Upper lobe of left lung (tissue), 6 donors: Measurements from ENCODE around the gene IL17RB. TPM values are rescaled to one million over a fixed set of nuclear protein-coding genes. Genes with fewer than 3 reads are reported as not detected.

Experiments used
- ATAC-seq, 2 donors: fragments of 200-7000 bp; cut with Tn5 transposase; one replicate each; pipeline ENCODE4 v1.9.1; 2022; ENCODE audit warnings: mild to moderate bottlenecking in 2 of 2, moderate library complexity in 2 of 2; ENCODE audit not compliant: low FRiP score in 2 of 2
- DNase-seq, 2 donors: peaks; one replicate each; pipeline ENCODE4 v3.0.0-alpha.2; 2019 to 2020
- H3K27ac ChIP-seq, 4 donors: fragments of 200-600 bp; sonication (generic); one replicate each; pipeline ENCODE4 v1.5.1; 2016 to 2019
- H3K27me3 ChIP-seq, 4 donors: fragments of 200-600 bp; sonication (generic); one replicate each; pipeline ENCODE4 v1.5.1; 2017 to 2019
- H3K36me3 ChIP-seq, 4 donors: fragments of 200-600 bp; sonication (generic); one replicate each; pipeline ENCODE4 v1.5.1; 2016 to 2019
- H3K4me1 ChIP-seq, 4 donors: fragments of 200-600 bp; sonication (generic); one replicate each; pipeline ENCODE4 v1.5.1; 2018 to 2019
- H3K4me3 ChIP-seq, 4 donors: fragments of 200-600 bp; sonication (generic); one replicate each; pipeline ENCODE4 v1.5.1; 2017 to 2019; ENCODE audit warnings: mild to moderate bottlenecking in 2 of 4, moderate library complexity in 1 of 4
- H3K9me3 ChIP-seq, 4 donors: fragments of 200-600 bp; sonication (generic); one replicate each; pipeline ENCODE4 v1.5.1; 2018 to 2019
- EP300 ChIP-seq, 4 donors: sonication (generic); formaldehyde crosslinking; IDR thresholded peaks; one replicate each; pipeline ENCODE4 v1.5.1; 2017; ENCODE audit warnings: antibody characterized with exemption in 4 of 4, control low read depth in 2 of 4
- POLR2A ChIP-seq, 4 donors: fragments of 450-650 bp; IDR thresholded peaks; one replicate each; pipeline ENCODE4 v1.5.1; 2016 to 2017; ENCODE audit warnings: antibody characterized with exemption in 4 of 4, mild to moderate bottlenecking in 2 of 4
- POLR2AphosphoS5 ChIP-seq, 2 donors: sonication (generic); formaldehyde crosslinking; IDR thresholded peaks; one replicate each; pipeline ENCODE4 v1.5.1; 2017; ENCODE audit warnings: antibody characterized with exemption in 2 of 2
- WGBS, 2 donors: methylation state at CpG; one replicate each; pipeline ENCODE4 v1.1.5; 2017 to 2018; 5-methylcytosine and 5-hydroxymethylcytosine counted together
- total RNA-seq, 6 donors: library from RNA; depleted of rRNA in 4 of 6; stranded (reverse); fragments of >200 nt in 4 of 6; gene quantifications; one replicate each; pipeline versions ENCODE4 v1.1.0 to v1.2.1, GENCODE V29; 2016 to 2021
- TF ChIP-seq, protein P1 (sequence below), 6 experiments: fragments of 450-650 bp in 4 of 6; fragments of 200-600 bp in 2 of 6; sonication (generic) in 2 of 6; IDR thresholded peaks; one replicate each; pipeline ENCODE4 v1.5.1; 2016 to 2019; ENCODE audit warnings: antibody characterized with exemption in 6 of 6
- donor health status: DM: no; HTN: no; CAD: no; lungs with moderate emphysema.
- donor health status: DM: no; HTN: yes; CAD: no; lungs with severe emphysema.

Gene IL17RB
- total RNA-seq, 6 donors from 2014 or later, result 3.1 to 15.6 (median 6.3) TPM

DNA sequence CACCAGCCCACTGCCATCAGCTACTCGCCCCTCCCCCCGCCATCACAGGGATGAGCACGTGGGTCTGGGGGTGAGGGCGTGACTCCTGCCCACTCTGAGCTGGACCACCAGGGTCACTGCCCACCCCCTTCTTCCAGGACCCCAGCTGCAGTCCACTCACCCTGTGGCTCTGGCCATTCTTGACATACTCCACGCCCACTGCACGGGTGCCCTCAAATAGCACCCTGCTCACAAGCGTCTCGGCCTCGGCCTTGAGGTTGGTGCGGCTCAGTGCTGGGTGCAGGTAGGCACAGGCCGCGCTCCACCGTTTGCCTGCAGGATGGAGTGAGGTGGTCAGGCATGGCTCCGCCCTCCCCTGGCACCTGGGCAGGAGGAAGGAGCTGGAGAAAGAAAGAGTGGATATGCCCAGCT is 24.0 kb upstream of the IL17RB start:
- WGBS, 2 donors, result 88 to 90% methylated on average over 7 to 14 of the region's 14 CpGs
- TF ChIP-seq POLR2AphosphoS5 (IDR thresholded peaks at IDR 0.05) (no peak), EP300 (IDR thresholded peaks at IDR 0.05) (no peak), POLR2A (IDR thresholded peaks at IDR 0.05) (no peak)
- TF ChIP-seq, protein P1, sequence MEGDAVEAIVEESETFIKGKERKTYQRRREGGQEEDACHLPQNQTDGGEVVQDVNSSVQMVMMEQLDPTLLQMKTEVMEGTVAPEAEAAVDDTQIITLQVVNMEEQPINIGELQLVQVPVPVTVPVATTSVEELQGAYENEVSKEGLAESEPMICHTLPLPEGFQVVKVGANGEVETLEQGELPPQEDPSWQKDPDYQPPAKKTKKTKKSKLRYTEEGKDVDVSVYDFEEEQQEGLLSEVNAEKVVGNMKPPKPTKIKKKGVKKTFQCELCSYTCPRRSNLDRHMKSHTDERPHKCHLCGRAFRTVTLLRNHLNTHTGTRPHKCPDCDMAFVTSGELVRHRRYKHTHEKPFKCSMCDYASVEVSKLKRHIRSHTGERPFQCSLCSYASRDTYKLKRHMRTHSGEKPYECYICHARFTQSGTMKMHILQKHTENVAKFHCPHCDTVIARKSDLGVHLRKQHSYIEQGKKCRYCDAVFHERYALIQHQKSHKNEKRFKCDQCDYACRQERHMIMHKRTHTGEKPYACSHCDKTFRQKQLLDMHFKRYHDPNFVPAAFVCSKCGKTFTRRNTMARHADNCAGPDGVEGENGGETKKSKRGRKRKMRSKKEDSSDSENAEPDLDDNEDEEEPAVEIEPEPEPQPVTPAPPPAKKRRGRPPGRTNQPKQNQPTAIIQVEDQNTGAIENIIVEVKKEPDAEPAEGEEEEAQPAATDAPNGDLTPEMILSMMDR (IDR thresholded peaks at IDR 0.05), result no peak
- H3K36me3 ChIP-seq, result peaks cover 0 to 10% (median 6%) of the 10 kb centered on the region in 4 donors
- H3K4me3 ChIP-seq, result no peak overlapping the region
- H3K9me3 ChIP-seq, result no peaks in the 10 kb centered on the region
- DNase-seq (peak in 1 of 2 donors; percentile 49), ATAC-seq (no peak)
- H3K27ac ChIP-seq, result no peak overlapping the region
- no peaks in the 10 kb centered on the region for H3K27me3 ChIP-seq
- H3K4me1 ChIP-seq, result peaks cover 0 to 6% (median 0%) of the 10 kb centered on the region in 4 donors

DNA sequence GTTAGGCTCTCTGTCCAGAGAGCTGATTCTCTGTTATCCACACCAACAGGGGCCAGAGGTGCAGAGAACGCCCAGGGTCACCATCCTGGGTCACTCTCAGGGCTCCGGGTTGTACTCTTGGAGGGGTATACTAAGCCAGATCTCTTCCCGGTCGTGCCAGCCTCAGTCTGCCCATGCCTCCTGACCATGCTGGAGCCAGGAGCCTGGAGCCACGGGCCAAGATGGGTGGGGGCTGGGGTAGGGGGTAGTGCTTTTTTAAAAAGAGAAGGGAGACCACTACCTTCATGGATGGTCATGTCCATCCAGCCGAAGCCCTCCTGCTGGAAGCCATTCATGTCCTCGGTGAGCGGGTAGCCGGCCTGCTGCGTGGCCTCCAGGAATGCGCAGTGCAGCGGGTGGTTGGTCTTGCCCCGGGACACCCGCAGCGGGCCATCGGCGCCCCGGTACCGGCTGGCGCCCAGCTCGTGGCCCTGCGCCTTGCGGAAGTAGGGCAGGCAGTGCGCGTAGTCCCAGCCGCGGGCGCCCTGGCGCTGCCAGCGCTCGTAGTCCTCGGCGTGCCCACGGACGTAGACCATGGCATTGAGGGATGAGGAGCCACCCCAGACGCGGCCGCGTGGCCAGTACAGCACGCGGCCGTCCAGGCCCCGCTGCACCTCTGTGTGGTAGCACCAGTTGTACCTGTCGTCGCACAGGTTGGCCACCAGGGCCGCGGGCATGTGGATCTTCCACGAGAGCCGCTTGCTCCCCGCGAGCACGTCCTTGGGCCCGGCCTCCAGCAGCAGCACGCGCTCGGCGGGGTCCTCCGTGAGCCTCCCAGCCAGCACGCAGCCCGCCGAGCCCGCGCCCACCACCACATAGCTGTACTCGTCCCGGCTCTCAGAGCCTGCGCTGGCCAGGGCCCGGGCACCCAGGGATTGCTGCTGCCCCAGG is 23.1 kb upstream of the IL17RB start:
- Histone ChIP-seq H3K27me3 (no peaks in the 10 kb centered on the region), H3K4me1 (peaks cover 0 to 9% (median 0%) of the 10 kb centered on the region in 4 donors), H3K27ac (no peak overlapping the region), H3K36me3 (peaks cover 0 to 10% (median 4%) of the 10 kb centered on the region in 4 donors), H3K9me3 (no peaks in the 10 kb centered on the region), H3K4me3 (no peak overlapping the region)
- ATAC-seq (no peak), DNase-seq (peak in 1 of 2 donors; percentile 80)
- 94 to 96% methylated on average over 22 to 62 of the region's 67 CpGs for WGBS, 2 donors
- TF ChIP-seq, protein P1 (IDR thresholded peaks at IDR 0.05), result no peak
- no peak for TF ChIP-seq POLR2AphosphoS5 (IDR thresholded peaks at IDR 0.05)

DNA sequence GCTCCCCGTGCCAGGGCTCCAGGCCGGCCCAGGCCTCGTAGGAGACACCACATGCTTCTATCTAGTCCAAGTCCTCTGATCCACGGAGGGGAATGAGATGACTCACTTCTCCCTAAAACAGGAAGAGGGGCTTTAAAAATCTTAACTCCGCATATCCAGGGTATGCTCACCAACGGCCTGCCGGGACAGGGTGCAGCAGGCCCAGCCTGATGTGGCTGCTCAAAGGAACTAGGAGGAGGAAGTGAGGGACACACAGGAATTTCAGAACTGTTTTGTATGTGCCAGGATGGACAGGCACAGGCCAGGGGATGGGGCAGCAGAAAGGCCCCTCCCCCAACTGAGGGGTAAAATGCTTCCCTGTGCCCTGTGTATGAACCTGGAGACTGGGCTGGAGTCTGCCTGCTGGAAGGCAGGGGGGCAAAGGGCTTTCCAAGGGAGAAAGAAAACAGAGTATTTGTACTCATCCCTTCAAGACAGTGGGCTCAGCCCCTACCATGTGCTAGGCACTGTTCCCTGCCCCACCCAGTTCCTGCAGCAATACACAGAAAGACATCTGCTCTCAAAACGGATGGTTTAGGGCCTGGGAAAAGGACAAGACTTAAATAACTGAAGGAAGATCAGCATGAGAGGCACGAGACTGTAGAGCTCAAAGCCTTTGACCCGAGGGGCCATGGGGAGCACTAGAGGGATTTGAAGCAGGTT is 22.3 kb upstream of the IL17RB start:
- ATAC-seq (no peak), DNase-seq (no peak)
- no peak for TF ChIP-seq POLR2AphosphoS5 (IDR thresholded peaks at IDR 0.05)
- TF ChIP-seq POLR2A (IDR thresholded peaks at IDR 0.05), result no peak
- TF ChIP-seq, protein P1 (IDR thresholded peaks at IDR 0.05), result no peak
- Histone ChIP-seq H3K36me3 (peaks cover 0 to 2% (median 2%) of the 10 kb centered on the region in 4 donors), H3K27me3 (no peaks in the 10 kb centered on the region), H3K4me3 (no peak overlapping the region), H3K4me1 (peaks cover 0 to 17% (median 0%) of the 10 kb centered on the region in 4 donors), H3K9me3 (no peaks in the 10 kb centered on the region), H3K27ac (no peak overlapping the region)
- WGBS, 2 donors, result 67 to 80% methylated on average over 5 to 10 of the region's 10 CpGs

GRCh38 chr3:53824795-53825194 is 21.6 kb upstream of the IL17RB start:
- H3K4me3 ChIP-seq, result no peak overlapping the region
- H3K27me3 ChIP-seq, result no peaks in the 10 kb centered on the region
- no peak for ATAC-seq
- TF ChIP-seq EP300 (IDR thresholded peaks at IDR 0.05) (no peak), POLR2A (IDR thresholded peaks at IDR 0.05) (no peak), POLR2AphosphoS5 (IDR thresholded peaks at IDR 0.05) (no peak)
- TF ChIP-seq, protein P1 (IDR thresholded peaks at IDR 0.05), result no peak
- DNase-seq, result no peak
- 90 to 95% methylated on average over 4 of the region's 4 CpGs for WGBS, 2 donors
- H3K9me3 ChIP-seq, result no peaks in the 10 kb centered on the region
- H3K27ac ChIP-seq, result no peak overlapping the region
- peaks cover 0 to 19% (median 0%) of the 10 kb centered on the region in 4 donors for H3K4me1 ChIP-seq
- peaks cover 0 to 2% (median 0%) of the 10 kb centered on the region in 4 donors for H3K36me3 ChIP-seq
